ENCODE measurements around the gene GPR37. TPM values are rescaled to one million over a fixed set of nuclear protein-coding genes. Genes with fewer than 3 reads are reported as not detected.

Gene GPR37
- total RNA-seq, 1 donor from 2014 or later: 0.98 TPM

DNA sequence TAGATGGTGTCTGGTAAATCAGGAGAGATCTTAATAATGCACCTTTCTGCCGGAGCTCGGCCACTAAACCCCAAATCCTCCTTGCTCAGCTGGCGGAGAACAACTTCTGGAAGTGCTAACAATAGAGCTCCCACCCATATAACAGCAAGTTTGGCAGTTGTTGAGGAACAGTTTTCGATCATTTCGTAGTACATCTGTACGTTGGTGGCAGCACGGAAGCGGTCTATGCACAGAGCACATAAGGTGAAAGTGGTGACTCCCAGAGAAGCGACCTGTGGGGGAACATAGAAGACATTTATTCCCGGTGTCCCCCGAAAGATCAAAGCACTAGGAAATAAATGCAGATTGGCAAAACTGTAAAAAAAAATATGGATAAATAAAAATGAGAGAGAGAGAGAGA is 18.5 kb downstream of the GPR37 start:
- no peak for DNase-seq (ENCODE audit: extremely low spot score in 2 of 2)
- H3K4me1 ChIP-seq: no peaks in the 10 kb centered on the region
- no peaks in the 10 kb centered on the region for H3K36me3 ChIP-seq
- intact Hi-C loops (cut with DNase I): no loop called here
- H3K27ac ChIP-seq: no peak overlapping the region
- H3K4me3 ChIP-seq: no peak overlapping the region
- no peaks in the 10 kb centered on the region for H3K9me3 ChIP-seq
- TF ChIP-seq, protein P1, sequence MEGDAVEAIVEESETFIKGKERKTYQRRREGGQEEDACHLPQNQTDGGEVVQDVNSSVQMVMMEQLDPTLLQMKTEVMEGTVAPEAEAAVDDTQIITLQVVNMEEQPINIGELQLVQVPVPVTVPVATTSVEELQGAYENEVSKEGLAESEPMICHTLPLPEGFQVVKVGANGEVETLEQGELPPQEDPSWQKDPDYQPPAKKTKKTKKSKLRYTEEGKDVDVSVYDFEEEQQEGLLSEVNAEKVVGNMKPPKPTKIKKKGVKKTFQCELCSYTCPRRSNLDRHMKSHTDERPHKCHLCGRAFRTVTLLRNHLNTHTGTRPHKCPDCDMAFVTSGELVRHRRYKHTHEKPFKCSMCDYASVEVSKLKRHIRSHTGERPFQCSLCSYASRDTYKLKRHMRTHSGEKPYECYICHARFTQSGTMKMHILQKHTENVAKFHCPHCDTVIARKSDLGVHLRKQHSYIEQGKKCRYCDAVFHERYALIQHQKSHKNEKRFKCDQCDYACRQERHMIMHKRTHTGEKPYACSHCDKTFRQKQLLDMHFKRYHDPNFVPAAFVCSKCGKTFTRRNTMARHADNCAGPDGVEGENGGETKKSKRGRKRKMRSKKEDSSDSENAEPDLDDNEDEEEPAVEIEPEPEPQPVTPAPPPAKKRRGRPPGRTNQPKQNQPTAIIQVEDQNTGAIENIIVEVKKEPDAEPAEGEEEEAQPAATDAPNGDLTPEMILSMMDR (IDR thresholded peaks at IDR 0.05): no peak
- TF ChIP-seq POLR2A (IDR thresholded peaks at IDR 0.05): no peak
- TF ChIP-seq POLR2AphosphoS5 (IDR thresholded peaks at IDR 0.05; ENCODE audit: insufficient read depth in 1 of 2, low read depth in 1 of 2): no peak
- H3K27me3 ChIP-seq: no peaks in the 10 kb centered on the region

DNA sequence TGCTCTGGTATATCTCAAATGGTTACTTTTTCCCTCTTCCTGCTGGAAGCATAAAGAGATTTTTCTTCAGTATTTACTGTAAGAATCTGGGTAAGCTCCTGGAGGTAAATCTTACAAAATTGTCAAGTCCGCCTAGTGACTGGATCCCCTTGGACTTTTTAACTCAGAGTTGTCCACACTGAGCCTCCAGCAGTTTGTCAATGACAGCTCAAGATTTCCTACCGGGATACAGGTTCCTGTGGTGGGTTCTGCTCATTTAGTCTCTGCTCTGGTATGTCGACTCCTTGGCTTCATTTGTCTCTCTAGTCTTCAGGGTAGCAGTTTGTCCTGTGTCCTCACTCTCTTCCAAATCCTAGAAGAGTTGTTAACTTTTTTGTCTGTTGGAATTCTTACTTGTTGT is 27.0 kb downstream of the GPR37 start:
- no peaks in the 10 kb centered on the region for H3K4me1 ChIP-seq
- TF ChIP-seq POLR2AphosphoS5 (IDR thresholded peaks at IDR 0.05; ENCODE audit: insufficient read depth in 1 of 2, low read depth in 1 of 2): no peak
- no peak for TF ChIP-seq POLR2A (IDR thresholded peaks at IDR 0.05)
- TF ChIP-seq, protein P1 (IDR thresholded peaks at IDR 0.05): no peak
- intact Hi-C loops (cut with DNase I): no loop called here

DNA sequence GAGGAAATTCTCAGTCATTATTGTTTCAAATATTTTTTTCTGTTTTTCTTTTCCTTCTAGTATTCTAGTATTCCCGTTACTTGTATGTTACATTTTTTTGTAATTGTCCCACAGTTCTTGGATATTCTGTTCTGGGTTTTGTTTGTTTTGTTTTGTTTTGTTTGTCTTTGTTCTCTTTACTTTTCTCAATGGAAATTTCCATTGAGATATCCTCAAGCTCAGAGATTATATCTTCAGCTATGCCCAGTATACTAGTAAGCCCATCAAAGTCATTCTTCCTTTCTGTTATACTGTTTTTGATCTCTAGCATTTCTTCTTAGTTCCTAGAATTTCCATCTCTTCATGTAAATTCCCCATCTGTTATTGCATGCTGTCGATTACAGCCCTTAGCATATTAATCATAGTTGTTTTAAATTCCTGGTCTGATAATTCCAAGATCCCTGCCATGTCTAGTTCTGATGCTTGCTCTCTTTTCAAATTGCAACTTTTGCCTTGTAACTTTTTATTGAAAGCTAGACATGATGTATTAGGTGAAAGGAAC is 27.8 kb downstream of the GPR37 start:
- H3K9me3 ChIP-seq: no peaks in the 10 kb centered on the region
- TF ChIP-seq, protein P1 (IDR thresholded peaks at IDR 0.05): no peak
- TF ChIP-seq POLR2AphosphoS5 (IDR thresholded peaks at IDR 0.05; ENCODE audit: insufficient read depth in 1 of 2, low read depth in 1 of 2) (no peak), POLR2A (IDR thresholded peaks at IDR 0.05) (no peak)
- no peaks in the 10 kb centered on the region for H3K36me3 ChIP-seq
- H3K27me3 ChIP-seq: no peaks in the 10 kb centered on the region
- H3K4me3 ChIP-seq: no peak overlapping the region
- DNase-seq (ENCODE audit: extremely low spot score in 2 of 2): no peak
- intact Hi-C loops (cut with DNase I): no loop called here
- no peak overlapping the region for H3K27ac ChIP-seq
- H3K4me1 ChIP-seq: no peaks in the 10 kb centered on the region

More for the DNA sequence above, 27.0 kb downstream of the GPR37 start:
- H3K9me3 ChIP-seq: no peaks in the 10 kb centered on the region
- H3K27ac ChIP-seq: no peak overlapping the region
- H3K36me3 ChIP-seq: no peaks in the 10 kb centered on the region
- DNase-seq (ENCODE audit: extremely low spot score in 2 of 2): no peak
- H3K4me3 ChIP-seq: no peak overlapping the region
- H3K27me3 ChIP-seq: no peaks in the 10 kb centered on the region

DNA sequence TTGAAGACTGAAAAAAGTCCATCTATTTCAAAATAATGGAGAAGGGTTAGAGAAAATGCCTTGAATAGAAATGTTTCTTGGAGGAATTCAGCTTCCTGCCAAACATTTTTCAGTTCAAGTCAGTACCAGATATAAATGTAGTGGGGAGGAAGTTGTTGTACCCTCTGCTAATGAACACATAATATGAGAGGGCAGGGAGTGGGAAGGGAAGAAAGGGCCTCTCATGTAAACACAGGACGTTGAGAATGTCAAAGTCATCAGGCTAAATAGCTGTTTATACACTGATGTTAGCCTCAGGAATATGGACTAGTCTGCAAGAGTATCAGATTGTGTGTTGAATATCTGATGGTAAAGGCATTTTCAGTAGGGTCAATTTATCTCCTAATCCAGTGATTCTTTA is 37.0 kb downstream of the GPR37 start:
- H3K36me3 ChIP-seq: no peaks in the 10 kb centered on the region
- no peak overlapping the region for H3K27ac ChIP-seq
- intact Hi-C loops (cut with DNase I): no loop called here
- no peak overlapping the region for H3K4me3 ChIP-seq
- TF ChIP-seq, protein P1 (IDR thresholded peaks at IDR 0.05): no peak
- TF ChIP-seq POLR2A (IDR thresholded peaks at IDR 0.05) (no peak), POLR2AphosphoS5 (IDR thresholded peaks at IDR 0.05; ENCODE audit: insufficient read depth in 1 of 2, low read depth in 1 of 2) (no peak)
- H3K27me3 ChIP-seq: no peaks in the 10 kb centered on the region
- no peak for DNase-seq (ENCODE audit: extremely low spot score in 2 of 2)
- no peaks in the 10 kb centered on the region for H3K4me1 ChIP-seq
- no peaks in the 10 kb centered on the region for H3K9me3 ChIP-seq

DNA sequence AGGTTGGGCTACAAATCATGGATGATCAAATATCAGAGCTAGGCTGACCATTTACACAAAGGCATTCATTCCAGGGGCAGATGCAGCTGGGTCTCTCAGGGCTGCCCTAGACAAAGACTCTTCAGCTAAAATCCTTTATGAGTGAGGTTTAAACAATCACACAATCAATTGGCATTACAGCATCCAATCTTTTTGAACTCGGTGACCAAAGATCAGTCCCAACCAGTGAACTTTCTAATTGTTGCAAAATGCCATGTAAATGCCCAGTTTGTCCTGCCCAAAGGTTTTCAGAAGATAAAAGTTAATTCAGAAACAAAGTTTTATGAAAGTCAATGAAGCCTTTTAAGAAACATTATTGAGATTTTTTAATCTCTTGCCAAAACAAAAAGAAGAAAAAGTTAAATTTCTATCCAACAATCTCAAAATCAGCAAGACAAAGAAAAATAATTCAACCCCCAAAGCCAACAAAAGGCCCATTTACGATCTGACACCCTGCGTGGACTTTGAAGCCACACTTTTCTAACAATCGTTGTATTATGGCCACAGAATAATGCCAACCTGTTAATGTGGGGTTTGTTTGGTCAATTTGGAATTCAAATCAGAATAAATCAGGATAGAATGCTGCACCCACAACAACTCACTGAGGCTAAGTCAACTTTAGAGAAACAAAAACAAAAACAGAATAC is 40.9 kb downstream of the GPR37 start:
- Histone ChIP-seq H3K27ac (no peak overlapping the region), H3K36me3 (no peaks in the 10 kb centered on the region), H3K9me3 (no peaks in the 10 kb centered on the region), H3K4me3 (no peak overlapping the region), H3K27me3 (no peaks in the 10 kb centered on the region), H3K4me1 (no peaks in the 10 kb centered on the region)
- TF ChIP-seq, protein P1 (IDR thresholded peaks at IDR 0.05): no peak
- no peak for TF ChIP-seq POLR2A (IDR thresholded peaks at IDR 0.05)
- no peak for TF ChIP-seq POLR2AphosphoS5 (IDR thresholded peaks at IDR 0.05; ENCODE audit: insufficient read depth in 1 of 2, low read depth in 1 of 2)
- intact Hi-C loops (cut with DNase I): no loop called here
- no peak for DNase-seq (ENCODE audit: extremely low spot score in 2 of 2)

Data from vagina (tissue), 2 donors.